NCI-H1694 treated with DMSO at 0.1 percent for 48 hours (cell line): ENCODE measurements around the gene KLHL14.

Experiments
- DNase-seq: peaks from one replicate; lab custom pipeline; 2025; lab: John Stamatoyannopoulos, UW

KLHL14 gene

DNA sequence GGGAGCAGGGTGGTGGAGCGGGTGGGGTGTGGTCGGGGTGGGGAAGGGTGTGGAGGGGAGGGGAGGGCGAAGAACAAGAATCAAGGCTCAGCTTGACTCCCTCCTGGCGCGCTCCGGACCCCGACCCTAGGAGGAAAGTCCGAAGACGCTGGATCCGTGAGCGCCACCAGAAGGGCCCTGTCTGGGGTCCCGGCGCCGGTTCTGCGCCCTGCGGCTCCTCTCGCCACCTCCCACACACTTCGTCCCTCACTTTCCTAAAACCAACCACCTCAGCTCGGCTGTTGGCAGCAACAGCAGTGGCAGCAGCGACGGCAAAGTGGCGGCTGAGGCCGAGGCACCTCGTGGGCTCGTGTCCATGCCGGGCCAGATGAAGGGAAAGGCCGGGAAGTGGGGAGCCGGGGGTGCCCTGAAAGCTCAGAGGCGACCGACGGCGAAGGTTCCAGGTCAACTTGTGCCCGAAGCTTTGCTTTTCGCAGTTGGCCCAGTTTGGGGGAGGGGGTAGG is 2.1 kb downstream of the KLHL14 start:
- no peak for DNase-seq

DNA sequence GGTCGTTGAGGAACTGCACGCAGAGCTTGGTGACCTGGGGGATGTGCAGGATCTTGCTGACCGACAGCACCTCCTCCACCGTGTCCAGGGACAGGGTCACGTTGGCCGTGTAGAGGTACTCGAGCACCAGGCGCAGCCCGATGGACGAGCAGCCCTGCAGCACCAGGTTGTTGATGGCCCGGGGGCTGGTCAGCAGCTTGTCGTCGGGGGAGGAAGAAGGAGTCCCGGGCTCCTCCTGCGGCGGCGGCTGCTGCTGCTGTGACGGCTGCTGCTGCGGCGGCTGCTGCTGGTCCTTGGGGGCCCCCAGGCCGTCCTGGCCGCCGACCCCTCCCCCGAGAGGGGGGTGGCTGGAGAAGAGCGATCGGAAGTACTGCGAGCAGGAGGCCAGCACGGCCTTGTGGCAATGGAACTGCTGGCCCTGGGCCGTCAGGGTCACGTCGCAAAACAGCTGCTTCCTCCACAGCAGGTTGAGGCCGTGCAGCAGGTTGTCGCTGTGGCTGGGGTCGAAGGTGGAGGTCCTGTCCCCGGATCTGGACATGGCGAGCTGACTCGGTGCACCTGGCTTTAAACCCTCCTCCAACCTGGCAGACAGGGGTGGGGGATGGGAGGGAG is 2.7 kb downstream of the KLHL14 start:
- DNase-seq: no peak

DNA sequence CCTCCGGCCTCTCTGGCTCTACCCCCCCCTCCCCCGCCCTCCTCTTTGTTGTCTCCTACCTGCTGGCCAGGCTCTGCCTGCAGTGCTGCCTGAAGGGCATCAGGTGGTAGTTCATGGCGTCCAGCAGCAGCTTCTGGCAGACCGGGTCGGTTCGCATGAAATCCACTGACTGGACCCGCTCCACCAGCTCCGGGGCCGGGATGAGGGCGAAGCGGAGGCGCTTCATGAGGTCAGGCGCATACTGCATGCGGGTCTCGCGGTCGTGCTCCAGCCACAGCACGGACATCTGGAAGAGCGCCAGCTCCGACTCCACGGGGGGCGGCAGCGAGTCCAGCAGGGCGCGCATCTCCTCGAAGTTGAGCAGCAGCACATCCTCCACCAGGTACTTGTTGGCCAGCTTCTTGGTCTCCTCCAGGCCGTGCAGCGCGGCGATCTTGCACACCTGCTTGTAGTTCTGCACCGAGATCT is 3.2 kb downstream of the KLHL14 start:
- no peak for DNase-seq

DNA sequence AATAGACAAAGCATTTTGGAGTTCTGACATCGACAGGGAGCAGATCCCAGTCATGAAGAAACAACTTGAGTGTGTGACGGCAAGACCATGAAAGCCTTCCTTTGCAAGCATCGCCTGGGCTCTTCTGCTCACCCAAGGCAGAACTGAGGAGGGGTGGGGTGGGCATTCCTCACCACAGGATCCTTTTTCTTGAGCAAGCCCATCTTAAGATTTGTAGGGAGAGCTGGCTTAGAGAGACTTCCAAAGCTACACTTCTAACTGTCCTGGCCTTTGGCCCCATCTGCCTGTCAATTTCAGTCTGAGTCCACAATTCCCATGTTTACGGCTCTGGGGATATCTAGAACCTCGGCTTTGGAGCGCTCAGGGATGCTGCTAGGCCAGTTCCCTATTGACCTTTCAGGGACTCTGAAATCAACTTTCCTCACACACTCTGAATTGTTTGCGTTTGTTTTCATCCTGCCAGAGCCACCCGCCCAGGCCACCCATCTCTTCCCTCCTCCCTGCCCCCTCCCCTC is 3.7 kb downstream of the KLHL14 start:
- DNase-seq: no peak

DNA sequence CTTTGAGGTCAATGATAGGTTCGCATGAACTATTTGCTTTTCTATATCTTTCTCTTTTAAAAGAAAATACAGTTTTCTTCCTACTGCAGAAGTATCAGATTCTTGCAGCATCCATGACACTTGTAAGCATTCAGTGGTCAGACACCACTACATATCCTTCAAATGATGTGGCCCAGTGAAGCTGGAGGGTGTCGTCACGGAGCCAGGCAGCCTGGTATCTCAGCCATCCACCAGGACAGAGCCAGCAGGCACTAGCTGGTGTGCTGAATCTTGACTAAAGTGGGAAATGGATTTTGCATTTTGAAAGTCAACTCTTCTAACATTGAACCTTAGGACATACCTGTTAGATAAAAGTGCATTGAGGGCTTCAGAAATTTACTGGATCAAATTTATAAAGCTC is 5.4 kb downstream of the KLHL14 start:
- DNase-seq: no peak

DNA sequence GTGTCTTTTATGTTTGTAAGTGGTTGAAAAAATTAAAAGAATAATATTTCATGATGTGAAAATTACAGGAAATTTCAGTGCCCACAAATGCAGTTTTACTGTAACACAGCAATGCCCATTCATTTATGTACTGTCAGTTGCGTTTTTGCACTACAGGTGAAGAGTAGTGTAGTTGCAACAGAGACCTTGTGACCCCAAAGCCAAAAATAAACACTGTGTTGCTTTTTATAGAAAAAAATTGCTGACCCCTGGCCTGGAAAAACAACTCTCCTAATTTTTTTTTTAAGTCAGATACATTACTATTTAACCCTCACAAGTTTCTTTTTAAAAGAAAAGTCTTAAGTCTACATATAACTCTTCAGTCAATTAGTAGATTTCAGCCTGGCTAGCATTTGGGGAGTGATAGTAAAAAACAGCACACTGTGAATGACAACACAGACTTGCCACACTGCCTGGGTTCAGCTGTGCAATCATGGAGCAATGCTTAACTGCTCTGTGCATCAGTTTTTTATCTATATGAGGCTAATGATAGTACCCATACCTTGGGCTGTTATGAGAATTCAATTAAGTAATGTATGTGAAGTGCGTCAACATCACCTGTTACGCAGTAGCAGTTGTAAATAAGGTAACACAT is 8.1 kb downstream of the KLHL14 start:
- no peak for DNase-seq

DNA sequence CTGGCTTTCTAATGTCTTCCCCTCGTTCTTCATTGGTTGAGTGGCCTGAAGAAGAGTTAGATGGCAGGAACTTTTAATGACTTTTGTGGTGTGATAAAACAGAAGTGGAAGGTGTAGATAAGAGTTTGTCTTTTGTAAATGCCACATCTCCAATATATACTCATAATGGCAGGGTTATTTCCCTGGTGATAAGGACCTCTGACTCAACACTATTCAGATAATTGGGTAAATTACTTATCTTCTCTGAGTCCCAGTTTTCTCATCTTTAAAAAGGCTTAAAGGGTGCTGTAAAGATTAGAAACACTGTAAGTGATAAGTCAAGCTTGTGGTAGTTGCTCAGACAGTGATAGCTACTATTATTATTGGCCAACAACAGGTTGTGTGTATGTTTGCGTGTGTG is 9.5 kb downstream of the KLHL14 start:
- no peak for DNase-seq

DNA sequence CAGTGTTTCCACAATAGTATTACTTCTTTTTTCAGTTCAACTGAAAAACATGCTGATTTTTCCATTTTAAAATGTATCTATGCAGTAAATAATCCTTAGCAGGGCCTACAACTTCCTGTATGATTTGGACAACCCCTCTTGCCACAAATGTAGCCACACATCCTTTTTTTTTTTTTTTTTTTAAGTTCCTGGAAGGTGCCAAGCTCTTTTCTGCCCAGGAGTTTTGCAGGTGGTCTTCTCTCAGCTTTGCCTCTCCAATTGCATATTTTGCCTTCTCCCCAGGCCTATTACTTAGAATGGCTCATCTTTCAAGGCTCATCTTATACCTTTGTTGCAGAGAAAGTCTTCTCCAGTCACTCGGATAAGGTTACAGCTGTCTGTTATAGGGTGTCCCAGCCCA is 11.6 kb downstream of the KLHL14 start:
- DNase-seq: no peak

DNA sequence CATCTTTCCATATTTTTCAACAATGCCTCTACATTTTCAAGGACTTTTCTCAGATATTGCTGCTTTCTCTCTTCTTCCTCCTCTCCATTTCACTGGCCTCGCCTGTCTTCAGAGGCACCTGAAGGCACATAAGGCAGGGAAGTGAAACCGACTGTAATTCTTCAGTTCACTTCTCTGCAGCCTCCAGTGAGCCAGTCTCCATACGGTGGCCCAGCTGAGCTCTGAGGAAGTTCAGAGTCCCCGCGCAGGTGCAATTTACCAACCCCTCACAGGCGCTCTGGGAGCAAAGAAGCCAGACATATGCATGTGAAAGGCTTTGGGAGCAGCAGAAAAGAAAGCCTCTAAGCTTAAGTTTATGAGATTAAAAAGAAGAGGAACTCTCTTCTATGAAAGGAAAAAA is 12.4 kb downstream of the KLHL14 start:
- DNase-seq: no peak

DNA sequence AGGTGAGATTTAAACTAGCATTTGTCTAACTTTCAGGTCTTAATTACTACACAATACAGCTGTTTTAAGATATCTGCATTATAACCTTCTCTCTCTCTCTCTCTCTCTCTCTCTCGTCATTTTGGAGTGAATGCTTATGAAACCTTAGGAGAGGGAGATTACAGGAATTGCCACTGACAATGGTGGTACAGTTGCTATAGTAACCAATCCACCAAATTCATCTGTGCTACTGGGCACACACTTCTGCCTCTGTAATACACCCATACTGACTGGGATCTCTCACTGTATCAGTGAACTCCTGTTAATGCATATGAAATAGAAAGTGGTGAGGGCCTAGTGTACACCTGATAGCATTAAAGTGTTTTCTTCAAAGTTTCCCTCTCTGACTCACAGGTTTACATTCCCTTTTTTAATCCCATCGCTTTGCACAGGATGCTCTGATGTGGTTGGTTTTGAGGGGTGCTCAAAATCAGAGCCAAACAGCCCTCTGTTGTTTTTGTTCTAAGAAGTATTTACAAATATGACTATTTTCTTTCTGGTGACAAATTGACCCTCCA is 13.1 kb downstream of the KLHL14 start:
- DNase-seq: no peak

DNA sequence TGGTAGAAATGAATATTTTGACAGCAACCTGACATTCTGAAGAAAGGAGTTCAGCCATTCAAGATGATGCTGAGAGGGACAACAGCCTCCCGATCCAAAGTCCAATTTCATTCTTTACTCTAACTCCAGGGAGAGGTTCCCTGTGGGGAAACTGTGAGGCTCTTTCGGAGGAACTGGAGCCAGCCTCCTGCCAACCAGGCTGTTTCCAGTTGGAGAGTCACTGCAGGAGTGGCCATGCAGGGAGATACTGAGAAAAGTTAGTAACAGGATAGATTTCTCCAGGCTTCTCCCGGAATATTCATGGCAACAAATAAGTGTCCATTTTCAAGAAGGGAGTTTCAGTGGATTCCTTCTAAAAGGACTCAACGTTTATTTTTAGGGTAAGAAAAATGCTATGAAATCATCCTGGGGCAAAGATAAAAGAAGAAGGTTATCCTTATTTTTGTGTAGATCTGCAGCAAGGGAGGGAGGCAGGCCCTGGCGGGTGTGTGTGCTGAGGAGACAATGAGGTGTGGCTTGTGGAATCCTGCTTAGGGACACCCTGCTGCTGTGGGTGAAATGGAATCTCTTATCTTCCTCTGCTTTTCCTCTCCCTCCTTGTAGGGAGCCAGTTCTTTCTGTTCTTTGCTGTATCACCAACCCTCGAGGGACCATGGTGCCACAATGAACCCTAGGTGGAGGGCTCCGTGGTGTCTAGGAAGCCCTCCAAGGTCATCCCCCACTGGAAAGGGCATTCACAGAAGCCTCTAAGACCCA is 18.1 kb downstream of the KLHL14 start:
- DNase-seq: no peak

DNA sequence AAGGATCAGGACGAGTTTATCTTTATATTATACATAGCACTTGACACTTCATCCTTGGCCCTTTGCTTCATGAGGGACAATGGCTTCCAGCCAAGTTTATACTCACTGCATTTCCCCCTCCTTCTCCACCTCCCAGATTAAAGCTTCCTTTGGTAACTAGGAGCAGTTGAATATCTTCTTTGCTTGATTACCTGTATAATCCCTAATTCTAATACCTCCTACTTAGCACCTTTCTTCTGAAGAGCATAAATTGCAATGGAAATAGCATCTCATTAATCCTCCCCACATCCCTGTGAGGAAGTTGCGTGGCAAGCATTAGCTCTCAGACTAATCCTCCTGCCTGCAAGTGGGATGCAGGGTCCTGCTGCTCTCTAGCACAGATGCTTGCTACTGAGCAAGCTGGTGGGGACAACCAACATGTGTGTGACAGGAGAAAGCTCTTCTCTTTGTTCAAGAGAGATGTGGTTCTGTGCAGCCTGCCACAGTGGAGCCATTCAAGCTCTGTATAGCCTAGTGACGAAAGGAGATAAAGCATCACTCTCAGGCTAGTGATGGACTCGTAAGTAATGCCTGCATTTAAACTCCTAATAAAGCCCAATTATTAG is 19.1 kb downstream of the KLHL14 start:
- DNase-seq: no peak

DNA sequence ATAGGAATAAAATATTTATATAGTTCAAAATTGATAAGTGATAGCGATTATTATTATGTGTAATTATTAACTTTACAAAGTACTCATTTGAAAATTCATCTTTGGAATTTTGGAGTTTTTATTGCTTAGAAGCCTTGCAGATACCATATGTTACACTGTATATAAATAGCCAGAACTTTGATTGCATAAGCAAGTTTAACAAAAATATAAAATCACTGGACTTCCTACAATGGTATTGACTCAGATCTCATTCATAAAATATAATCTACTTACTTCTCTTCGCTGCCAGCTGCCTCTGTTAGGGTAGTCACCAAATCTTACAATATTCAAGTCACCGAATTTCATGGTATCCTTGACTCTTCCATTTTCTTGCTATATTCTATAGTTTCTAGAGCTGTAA is 22.5 kb downstream of the KLHL14 start:
- no peak for DNase-seq

DNA sequence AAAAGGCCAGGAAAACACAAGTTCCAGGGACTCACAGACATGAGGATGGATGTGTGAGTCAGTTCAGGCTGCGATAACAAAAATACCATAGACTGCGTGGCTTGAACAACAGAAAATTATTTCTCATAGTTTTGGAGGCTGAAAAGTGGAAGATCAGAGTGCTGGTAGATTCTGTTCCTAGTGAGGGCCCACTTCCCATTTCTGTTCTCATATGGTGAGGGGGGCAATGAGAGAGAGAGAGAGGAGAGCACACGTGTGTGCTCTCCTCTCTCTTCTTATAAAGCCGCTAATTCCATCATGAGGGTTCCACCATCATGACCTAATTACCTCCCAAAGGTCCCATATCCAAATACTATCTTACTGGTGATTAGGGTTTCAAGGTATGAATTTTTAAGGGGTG is 23.0 kb downstream of the KLHL14 start:
- no peak for DNase-seq

DNA sequence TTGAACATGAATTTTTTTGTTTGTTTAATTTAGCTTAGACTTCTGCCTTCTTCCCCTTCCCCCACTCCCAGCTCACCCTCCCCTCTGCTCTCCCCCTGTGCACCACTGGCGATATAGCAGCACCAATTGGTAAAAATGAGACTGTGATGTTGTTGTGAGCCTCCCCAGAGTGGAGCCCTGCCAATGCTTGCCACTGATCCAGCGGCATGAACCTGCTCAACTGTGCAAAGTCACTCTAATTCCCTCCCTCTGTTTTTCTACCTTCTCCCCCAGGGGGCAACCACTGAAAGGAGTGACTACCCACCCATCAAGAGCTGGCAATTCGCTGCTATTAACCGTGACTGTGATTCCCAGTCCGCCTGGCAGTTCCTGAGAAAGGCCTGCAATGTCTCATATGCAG is 30.2 kb downstream of the KLHL14 start:
- DNase-seq: no peak

DNA sequence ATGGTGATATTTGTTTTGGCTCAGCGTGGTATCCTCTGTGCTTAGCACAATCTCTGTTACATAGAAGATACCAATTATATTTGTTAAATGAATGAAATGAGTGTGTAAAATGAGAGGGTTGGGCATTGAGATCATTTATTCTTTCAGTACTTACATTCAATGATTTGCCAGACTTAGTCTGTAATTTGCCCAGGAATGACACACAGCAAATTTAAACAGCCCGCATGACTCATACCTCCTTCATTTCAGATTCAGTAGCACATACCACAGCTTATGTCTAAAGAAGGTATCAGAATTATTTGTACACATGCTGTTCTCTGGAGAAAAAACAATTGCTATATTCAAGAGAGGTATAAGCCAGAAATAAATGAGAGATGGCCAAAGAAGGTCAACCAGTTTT is 37.0 kb downstream of the KLHL14 start:
- DNase-seq: no peak

DNA sequence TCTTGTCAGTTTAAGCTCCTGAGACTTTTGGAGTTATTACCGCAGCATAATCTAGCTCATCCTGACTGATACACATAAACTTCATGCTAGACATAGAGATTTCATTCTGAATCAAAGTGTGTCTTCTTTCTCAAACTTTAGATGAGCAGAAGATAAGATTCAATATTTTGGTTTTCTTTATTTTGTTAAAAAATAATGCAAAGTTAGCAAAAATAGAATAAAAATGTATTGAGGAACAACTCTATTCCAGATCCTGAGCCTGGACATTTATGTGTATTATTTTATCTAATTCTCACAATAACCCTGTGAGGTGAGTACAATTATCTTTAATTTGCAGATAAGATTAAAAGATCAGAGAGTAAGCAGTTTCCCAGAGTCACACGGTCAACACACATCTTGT is 38.4 kb downstream of the KLHL14 start:
- DNase-seq: no peak

DNA sequence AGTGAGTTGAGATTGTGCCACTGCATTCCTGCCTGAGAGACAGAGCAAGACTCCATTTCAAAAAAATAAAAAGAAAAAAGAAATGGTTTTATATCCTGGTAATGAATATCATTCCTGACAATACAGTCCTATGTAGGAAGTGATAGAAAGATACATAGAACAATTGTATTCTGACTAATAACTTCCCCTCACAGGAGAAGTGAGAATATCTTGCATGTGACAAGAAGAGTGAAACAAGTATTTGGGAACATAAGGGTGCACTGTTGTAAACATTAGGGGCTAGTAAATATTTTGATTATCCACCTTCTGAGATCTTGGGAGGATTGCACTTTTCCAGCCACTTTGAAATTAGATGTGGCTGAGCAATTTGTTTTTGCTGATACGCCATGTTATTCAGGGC is 40.7 kb downstream of the KLHL14 start:
- no peak for DNase-seq

DNA sequence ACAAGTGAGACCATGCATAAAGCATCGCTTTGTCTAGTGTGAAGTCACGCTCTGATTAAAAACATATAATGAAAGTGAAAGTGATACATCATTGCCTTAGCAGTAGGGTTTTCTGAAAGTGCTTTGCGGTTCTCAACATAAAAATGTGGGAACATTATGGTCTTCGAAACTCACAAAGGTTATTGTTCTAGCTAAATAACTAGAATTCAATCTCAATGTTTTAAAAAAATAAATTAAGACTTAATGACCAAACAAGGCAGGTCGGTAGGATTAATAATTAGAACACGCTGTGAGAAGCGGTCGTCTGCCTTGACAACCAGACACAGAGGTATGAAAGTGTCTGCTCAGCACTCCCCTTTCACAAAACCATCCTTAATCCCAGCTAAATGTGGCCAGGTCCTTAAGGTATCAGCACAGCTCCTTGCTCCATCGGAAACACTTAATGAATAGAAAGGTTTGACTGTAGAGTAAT is 42.2 kb downstream of the KLHL14 start:
- peak; percentile 60 for DNase-seq

DNA sequence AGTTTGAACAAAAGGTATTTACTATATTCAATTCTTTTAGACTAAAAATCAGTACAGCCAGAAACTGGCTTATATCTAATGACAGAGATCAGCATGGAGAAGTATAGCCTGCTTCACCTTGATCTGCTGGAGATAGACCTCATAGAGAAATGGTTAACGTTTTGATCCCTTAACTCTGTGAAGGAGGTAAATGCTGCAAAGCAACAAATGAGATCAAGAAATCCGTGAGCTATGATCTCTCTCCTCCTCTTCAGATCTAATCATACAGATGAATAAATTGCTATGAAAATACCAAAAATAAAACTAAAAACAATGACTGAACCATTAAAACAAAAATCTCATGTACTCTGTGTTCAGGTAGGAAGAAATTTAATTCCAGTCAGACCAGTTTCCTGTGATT is 42.8 kb downstream of the KLHL14 start:
- no peak for DNase-seq

DNA sequence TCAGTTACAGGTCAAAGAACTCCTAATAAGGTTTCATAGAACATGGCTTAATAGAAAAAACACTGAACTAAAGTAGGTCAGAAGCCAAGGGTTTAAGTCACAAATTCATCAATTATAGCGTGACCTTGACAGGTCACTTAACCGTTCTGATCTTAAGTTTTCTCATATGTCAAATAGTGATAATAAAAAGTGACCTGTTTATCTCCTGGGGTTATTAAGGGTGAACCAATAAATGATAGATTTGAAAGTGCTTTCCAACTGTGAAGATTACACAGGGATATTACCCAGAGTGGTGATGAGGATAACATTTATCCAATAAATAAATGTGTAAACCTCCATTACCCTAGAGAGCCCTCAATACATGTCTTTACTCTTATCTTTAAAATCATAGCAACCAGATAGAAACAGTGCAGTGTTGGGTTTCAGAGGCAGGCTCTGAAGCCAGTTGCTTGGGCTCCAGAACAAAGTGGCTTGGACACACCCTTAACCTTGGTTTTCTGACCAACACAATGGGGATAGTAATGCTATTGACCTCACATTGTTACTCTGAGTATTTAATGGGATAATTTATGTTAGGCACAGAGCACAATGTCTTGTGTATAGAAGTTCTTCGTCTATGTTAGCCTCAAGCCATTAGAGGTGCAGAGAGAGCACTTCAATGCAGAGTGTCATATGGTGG is 48.6 kb downstream of the KLHL14 start:
- DNase-seq: no peak

DNA sequence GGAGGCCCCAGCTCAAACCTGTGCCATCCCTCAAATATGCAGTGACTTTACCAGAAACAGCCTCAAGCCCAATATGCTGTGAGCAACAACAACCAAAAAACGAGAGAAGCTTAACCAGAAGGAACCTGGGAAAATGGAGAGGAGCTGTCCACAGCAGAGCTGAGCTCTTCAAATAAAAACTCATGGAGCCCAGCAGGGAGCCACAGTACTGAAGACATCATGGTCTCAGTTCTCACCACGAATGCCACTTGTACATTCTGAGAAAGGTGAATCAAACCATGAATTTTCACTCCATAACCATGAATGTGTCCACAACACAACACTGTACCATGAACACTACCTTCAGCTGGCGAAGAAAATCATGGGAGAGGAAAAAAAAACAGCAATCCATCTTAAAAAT is 50.5 kb downstream of the KLHL14 start:
- DNase-seq: no peak
